HepG2 (cell line): ENCODE measurements around the gene SYNE1.

Experiments
- GATA4 ChIP-seq: sonication (generic); IDR thresholded peaks from 2 replicates; pipeline ENCODE4 v1.6.1; 2016; ENCODE audit warnings: antibody characterized with exemption, low read depth, borderline replicate concordance
- HNRNPUL1 ChIP-seq: fragments of 200-400 bp; formaldehyde crosslinking; IDR thresholded peaks from 2 replicates; pipeline ENCODE4 v1.6.1; 2017; ENCODE audit warnings: low read depth, mild to moderate bottlenecking, low read length, moderate library complexity
- ZNF224 ChIP-seq: sonication (generic); formaldehyde crosslinking; IDR thresholded peaks from 2 replicates; pipeline ENCODE4 v1.5.0; 2020; ENCODE audit warnings: mild to moderate bottlenecking, missing genetic modification reagents
- ZNF589 ChIP-seq: sonication (generic); formaldehyde crosslinking; conservative IDR thresholded peaks from 2 replicates; pipeline ENCODE4 v1.8.0; 2022; ENCODE audit warnings: mild to moderate bottlenecking, moderate library complexity, missing genetic modification reagents
- TF ChIP-seq, protein P1 (sequence below), 2 experiments: sonication (generic) in 1 of 2; formaldehyde crosslinking in 1 of 2; IDR thresholded peaks; 2 replicates each; pipeline versions ENCODE4 v1.4.0 to v1.6.1; 2018 to 2020; ENCODE audit warnings: missing genetic modification reagents in 2 of 2, borderline replicate concordance in 1 of 2, low read depth in 1 of 2, mild to moderate bottlenecking in 1 of 2, missing biosample characterization in 1 of 2
- TF ChIP-seq, protein P2 (sequence below): sonication (generic); formaldehyde crosslinking; IDR thresholded peaks from 2 replicates; pipeline ENCODE4 v1.4.0; 2020; ENCODE audit warnings: missing genetic modification reagents; ENCODE audit errors: not compliant biosample characterization

GRCh38 chr6:152295346-152295745, 341.8 kb downstream of the SYNE1 start:
- TF ChIP-seq ZNF589 (no peak), ZNF224 (CRISPR knock-in tag) (no peak), HNRNPUL1 (no peak), GATA4 (no peak)
- TF ChIP-seq, protein P1, sequence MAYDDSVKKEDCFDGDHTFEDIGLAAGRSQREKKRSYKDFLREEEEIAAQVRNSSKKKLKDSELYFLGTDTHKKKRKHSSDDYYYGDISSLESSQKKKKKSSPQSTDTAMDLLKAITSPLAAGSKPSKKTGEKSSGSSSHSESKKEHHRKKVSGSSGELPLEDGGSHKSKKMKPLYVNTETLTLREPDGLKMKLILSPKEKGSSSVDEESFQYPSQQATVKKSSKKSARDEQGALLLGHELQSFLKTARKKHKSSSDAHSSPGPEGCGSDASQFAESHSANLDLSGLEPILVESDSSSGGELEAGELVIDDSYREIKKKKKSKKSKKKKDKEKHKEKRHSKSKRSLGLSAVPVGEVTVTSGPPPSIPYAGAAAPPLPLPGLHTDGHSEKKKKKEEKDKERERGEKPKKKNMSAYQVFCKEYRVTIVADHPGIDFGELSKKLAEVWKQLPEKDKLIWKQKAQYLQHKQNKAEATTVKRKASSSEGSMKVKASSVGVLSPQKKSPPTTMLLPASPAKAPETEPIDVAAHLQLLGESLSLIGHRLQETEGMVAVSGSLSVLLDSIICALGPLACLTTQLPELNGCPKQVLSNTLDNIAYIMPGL (CRISPR knock-in tag; IDR thresholded peaks at IDR 0.05; ENCODE audit: borderline replicate concordance in 1 of 2, low read depth in 1 of 2): no peak
- TF ChIP-seq, protein P2, sequence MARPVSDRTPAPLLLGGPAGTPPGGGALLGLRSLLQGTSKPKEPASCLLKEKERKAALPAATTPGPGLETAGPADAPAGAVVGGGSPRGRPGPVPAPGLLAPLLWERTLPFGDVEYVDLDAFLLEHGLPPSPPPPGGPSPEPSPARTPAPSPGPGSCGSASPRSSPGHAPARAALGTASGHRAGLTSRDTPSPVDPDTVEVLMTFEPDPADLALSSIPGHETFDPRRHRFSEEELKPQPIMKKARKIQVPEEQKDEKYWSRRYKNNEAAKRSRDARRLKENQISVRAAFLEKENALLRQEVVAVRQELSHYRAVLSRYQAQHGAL (CRISPR knock-in tag): no peak
